HepG2 (cell line): ENCODE measurements around the gene CLIC4. TPM values are rescaled to one million over a fixed set of nuclear protein-coding genes. Genes with fewer than 3 reads are reported as not detected.

Experiments
- ATAC-seq: fragments of 200-7000 bp; cut with Tn5 transposase; 3 replicates; pipeline ENCODE4 v1.9.1; 2020; ENCODE audit warnings: mild to moderate bottlenecking, moderate library complexity
- BruUV-seq: library from RNA; stranded (reverse); fragments of 400-500 nt; replicated peaks from 2 replicates; lab custom pipeline; 2021; lab: Mats Ljungman, UMichigan
- CTCF ChIA-PET: fragments of 300-600 bp; formaldehyde crosslinking; extraction: SDS; loops from one replicate; lab custom pipeline; 2021; ENCODE audit warnings: low total read pairs, inconsistent platforms, low intra/inter-chr PET ratio; lab: Yijun Ruan, JAX
- POLR2A ChIA-PET: fragments of 350-600 bp; sonication (Branson Sonifier 250); formaldehyde crosslinking; loops from one replicate; lab custom pipeline; 2020; ENCODE audit warnings: antibody characterized with exemption, inconsistent platforms; lab: Yijun Ruan, JAX
- DNase-seq: peaks from one replicate; pipeline ENCODE4 v3.0.0-alpha.2; 2015; ENCODE audit warnings: low spot score
- FAIRE-seq: peaks from 3 replicates; lab custom pipeline; 2011; peaks lifted over from hg19 to GRCh38; lab: Jason Lieb, UNC
- H2AFZ ChIP-seq: one replicate; pipeline ENCODE4 v1.6.1; 2011; ENCODE audit warnings: low read length, inconsistent platforms
- H3K27ac ChIP-seq: fragments of 300-600 bp; 3 replicates; pipeline ENCODE4 v1.8.0; 2011; ENCODE audit warnings: mixed run types, mild to moderate bottlenecking, mixed read lengths, low read length, inconsistent platforms; ENCODE audit not compliant: insufficient read depth; ENCODE audit errors: extremely low read length
- H3K27me3 ChIP-seq, 2 experiments: fragments of 200-600 bp in 1 of 2; 2 replicates in 1 of 2; 3 replicates in 1 of 2; pipeline versions ENCODE4 v1.6.0 to v1.8.0; 2011; ENCODE audit warnings: low read length in 2 of 2, mild to moderate bottlenecking in 2 of 2, moderate library complexity in 2 of 2, inconsistent platforms in 1 of 2; ENCODE audit not compliant: insufficient read depth in 2 of 2, control insufficient read depth in 1 of 2
- H3K36me3 ChIP-seq, 2 experiments: fragments of 200-600 bp in 1 of 2; replicated peaks in 1 of 2; 2 replicates in 1 of 2; 3 replicates in 1 of 2; pipeline versions ENCODE4 v1.5.1 to v1.8.0; 2011; ENCODE audit warnings: low read length in 2 of 2, inconsistent platforms in 1 of 2; ENCODE audit not compliant: insufficient read depth in 2 of 2, control insufficient read depth in 1 of 2
- H3K4me1 ChIP-seq: 2 replicates; pipeline ENCODE4 v1.5.1; 2012; ENCODE audit warnings: low read length, inconsistent platforms; ENCODE audit not compliant: insufficient read depth
- H3K4me2 ChIP-seq: 2 replicates; pipeline ENCODE4 v1.6.0; 2011; ENCODE audit warnings: low read depth, low read length, inconsistent platforms
- H3K4me3 ChIP-seq, 3 experiments: fragments of 200-600 bp in 1 of 3; sonication (generic), shearing (Covaris generic) in 1 of 3; replicated peaks in 1 of 3; 2 replicates each; pipeline ENCODE4 v1.5.1; 2011 to 2016; ENCODE audit warnings: low read length in 3 of 3, inconsistent platforms in 2 of 3, low read depth in 2 of 3, mild to moderate bottlenecking in 2 of 3, control low read depth in 1 of 3, mixed read lengths in 1 of 3; ENCODE audit not compliant: insufficient read depth in 1 of 3
- H3K79me2 ChIP-seq: one replicate; pipeline ENCODE4 v1.6.1; 2011; ENCODE audit warnings: low read length, inconsistent platforms; ENCODE audit not compliant: insufficient read depth
- H3K9ac ChIP-seq: 2 replicates; pipeline ENCODE4 v1.6.0; 2011; ENCODE audit warnings: mild to moderate bottlenecking, low read depth, low read length, inconsistent platforms; ENCODE audit not compliant: insufficient read depth
- H3K9me3 ChIP-seq: 2 replicates; pipeline ENCODE4 v1.5.1; 2012; ENCODE audit warnings: mild to moderate bottlenecking, low read length
- H4K20me1 ChIP-seq: 2 replicates; pipeline ENCODE4 v1.6.0; 2011; ENCODE audit warnings: inconsistent platforms, mild to moderate bottlenecking, low read length, moderate library complexity; ENCODE audit not compliant: insufficient read depth
- CERS6 ChIP-seq: sonication (generic); formaldehyde crosslinking; IDR thresholded peaks from 2 replicates; pipeline ENCODE4 v1.5.0; 2020; ENCODE audit warnings: missing genetic modification reagents
- GATA4 ChIP-seq: sonication (generic); IDR thresholded peaks from 2 replicates; pipeline ENCODE4 v1.6.1; 2016; ENCODE audit warnings: antibody characterized with exemption, low read depth, borderline replicate concordance
- NFE2 ChIP-seq: sonication (generic); formaldehyde crosslinking; IDR thresholded peaks from 2 replicates; pipeline ENCODE4 v1.4.0; 2020; ENCODE audit warnings: missing genetic modification reagents
- SOX6 ChIP-seq, 2 experiments: fragments of 450-650 bp in 1 of 2; sonication (generic) in 1 of 2; formaldehyde crosslinking in 1 of 2; IDR thresholded peaks; 2 replicates each; pipeline versions ENCODE4 v1.4.0 to v1.6.1; 2017 to 2020; ENCODE audit warnings: antibody characterized with exemption in 1 of 2, mild to moderate bottlenecking in 1 of 2, missing genetic modification reagents in 1 of 2
- SPEN ChIP-seq: sonication (generic); formaldehyde crosslinking; IDR thresholded peaks from 2 replicates; pipeline ENCODE4 v1.5.1; 2020; ENCODE audit warnings: low read depth, mild to moderate bottlenecking, missing genetic modification reagents
- SRSF1 ChIP-seq: fragments of 200-400 bp; formaldehyde crosslinking; optimal IDR thresholded peaks from 2 replicates; pipeline ENCODE3; 2017; ENCODE audit warnings: mild to moderate bottlenecking, low read depth, low read length, moderate library complexity
- YEATS2 ChIP-seq: sonication (generic); formaldehyde crosslinking; IDR thresholded peaks from 2 replicates; pipeline ENCODE4 v1.4.0; 2020; ENCODE audit warnings: missing genetic modification reagents, borderline replicate concordance
- ZBTB1 ChIP-seq: sonication (generic); formaldehyde crosslinking; IDR thresholded peaks from 2 replicates; pipeline ENCODE4 v1.4.0; 2020; ENCODE audit warnings: missing genetic modification reagents, borderline replicate concordance
- ZGPAT ChIP-seq: IDR thresholded peaks from 2 replicates; pipeline ENCODE4 v1.6.1; 2016; ENCODE audit warnings: mild to moderate bottlenecking
- ZMYM3 ChIP-seq: sonication (generic); formaldehyde crosslinking; IDR thresholded peaks from 2 replicates; pipeline ENCODE4 v1.5.1; 2020; ENCODE audit warnings: mild to moderate bottlenecking, missing genetic modification reagents
- ZNF530 ChIP-seq: sonication (generic); formaldehyde crosslinking; IDR thresholded peaks from 2 replicates; pipeline ENCODE4 v1.5.0; 2020; ENCODE audit warnings: low read depth, mild to moderate bottlenecking, missing genetic modification reagents
- ZNF629 ChIP-seq: sonication (generic); formaldehyde crosslinking; conservative IDR thresholded peaks from 2 replicates; pipeline ENCODE4 v1.5.0; 2020; ENCODE audit warnings: missing genetic modification reagents
- ZNF703 ChIP-seq: sonication (generic); formaldehyde crosslinking; IDR thresholded peaks from 2 replicates; pipeline ENCODE4 v1.5.1; 2020; ENCODE audit warnings: missing genetic modification reagents, mild to moderate bottlenecking, moderate library complexity, borderline replicate concordance
- ZNF788 ChIP-seq: sonication (generic); formaldehyde crosslinking; IDR thresholded peaks from 2 replicates; pipeline ENCODE4 v1.5.0; 2020; ENCODE audit warnings: mild to moderate bottlenecking, missing genetic modification reagents, borderline replicate concordance
- ZSCAN30 ChIP-seq: sonication (generic); formaldehyde crosslinking; IDR thresholded peaks from 2 replicates; pipeline ENCODE4 v1.5.0; 2020; ENCODE audit warnings: mild to moderate bottlenecking, missing genetic modification reagents
- WGBS: methylation state at CpG from one replicate; pipeline ENCODE4 v1.1.6; 2017; ENCODE audit warnings: low lambda C conversion rate; 5-methylcytosine and 5-hydroxymethylcytosine counted together
- in situ Hi-C: cut with HindIII; loops from 2 replicates; pipeline ENCODE4 v1.10.0; 2017; ENCODE audit warnings: low pct_unique_long_range_greater_than_20kb; ENCODE audit not compliant: extremely low pct_ligation_motif_present
- intact Hi-C: fragments of 100-400 bp; cut with micrococcal nuclease; formaldehyde crosslinking; loops from one replicate; pipeline ENCODE4 v1.10.0; 2022; ENCODE audit not compliant: unreplicated experiment
- polyA plus RNA-seq, 8 experiments: library from polyadenylated mRNA; depleted of rRNA in 3 of 8; stranded (reverse) in 7 of 8; unstranded in 1 of 8; fragments of >200 nt; fragmentation: Illumina TruSeq in 4 of 8; extraction: Trizol in 4 of 8; gene quantifications; 2 replicates each; pipeline versions ENCODE4 v1.2.1 to v1.2.3, GENCODE V29; 2011 to 2016; ENCODE audit warnings: low read depth in 4 of 8, missing spikeins in 1 of 8, mixed read lengths in 1 of 8; ENCODE audit not compliant: insufficient read depth in 1 of 8
- total RNA-seq, 5 experiments: library from RNA; depleted of rRNA; stranded (reverse); fragments of >200 nt; fragmentation: Illumina TruSeq; extraction: Trizol; gene quantifications; 2 replicates each; pipeline ENCODE4 v1.2.3, GENCODE V29; 2016; ENCODE audit warnings: low read depth in 1 of 5

The CLIC4 gene
- total and polyA plus RNA-seq, 2 of the 13 experiments (the other 11 are each of a cell fraction or from before 2014, with no cell fraction given): 23.3 to 77.4 TPM

- TF ChIP-seq ZBTB1 (no peak), NFE2 (CRISPR knock-in tag) (no peak)
Measured at GRCh38 chr1:24865587-24865986, 120.3 kb downstream of the CLIC4 start (continued).

- DNase-seq (no peak), FAIRE-seq (no peak), ATAC-seq (no peak)
- Histone ChIP-seq H3K9ac (no peak overlapping the region), H3K4me3 (peak overlapping the region in 1 of 3 experiments; percentile 5; a peak in 2 of 6 replicates), H3K27ac (no peak overlapping the region), H3K4me2 (peak overlapping the region; percentile 43), H2AFZ (no peak overlapping the region), H3K27me3 (peaks cover 6 to 34% of the 10 kb centered on the region in 2 experiments; a peak in 3 of 5 replicates), H3K36me3 (no peaks in the 10 kb centered on the region), H3K79me2 (no peaks in the 10 kb centered on the region), H4K20me1 (no peaks in the 10 kb centered on the region), H3K9me3 (no peaks in the 10 kb centered on the region), H3K4me1 (peaks cover 100% of the 10 kb centered on the region)
- BruUV-seq: no TSS peak
- in situ Hi-C loops: no loop called here
- ChIA-PET POLR2A (no interaction called here), CTCF (no interaction called here)
- TF ChIP-seq ZNF629 (CRISPR knock-in tag) (peak; percentile 80), CERS6 (CRISPR knock-in tag) (no peak), SRSF1 (no peak), ZGPAT (CRISPR knock-in tag) (no peak), ZNF530 (CRISPR knock-in tag) (no peak), ZNF788 (CRISPR knock-in tag) (no peak), SOX6 (IDR thresholded peaks at IDR 0.05) (no peak), SOX6 (CRISPR knock-in tag; IDR thresholded peaks at IDR 0.05) (no peak), ZMYM3 (CRISPR knock-in tag) (peak; percentile 57; the same call in 1 of the 2 replicates), GATA4 (no peak), SPEN (CRISPR knock-in tag) (no peak), YEATS2 (CRISPR knock-in tag) (no peak), ZNF703 (CRISPR knock-in tag) (no peak), ZSCAN30 (CRISPR knock-in tag) (no peak)
- intact Hi-C loops: no loop called here
- WGBS: 66% methylated on average over 13 of the region's 17 CpGs
Measured at GRCh38 chr1:24866211-24867083, 121.2 kb downstream of the CLIC4 start.
